HepG2 (cell line): ENCODE results near the gene FCER1G. TPM values are rescaled to one million over a fixed set of nuclear protein-coding genes. Genes with fewer than 3 reads are reported as not detected.
A peak's percentile ranks its signal among the peaks of the same experiment; 100 is the strongest.

Experiments used
- ATF1 ChIP-seq: IDR thresholded peaks from 2 replicates; pipeline ENCODE4 v1.6.1; 2016; ENCODE audit warnings: mild to moderate bottlenecking, control low read depth
- GTF2F1 ChIP-seq: fragments of 150-350 bp; IDR thresholded peaks from 2 replicates; pipeline ENCODE4 v1.6.1; 2014; ENCODE audit warnings: low read length
- KDM5B ChIP-seq: sonication (generic); formaldehyde crosslinking; IDR thresholded peaks from 2 replicates; pipeline ENCODE4 v1.4.0; 2020; ENCODE audit warnings: missing genetic modification reagents, mild to moderate bottlenecking, borderline replicate concordance
- YEATS4 ChIP-seq: sonication (generic); formaldehyde crosslinking; IDR thresholded peaks from 2 replicates; pipeline ENCODE4 v1.4.0; 2020; ENCODE audit warnings: missing genetic modification reagents, borderline replicate concordance
- ZNF253 ChIP-seq: sonication (generic); formaldehyde crosslinking; IDR thresholded peaks from 2 replicates; pipeline ENCODE4 v1.8.0; 2022; ENCODE audit warnings: mild to moderate bottlenecking, missing genetic modification reagents, borderline replicate concordance
- ZNF296 ChIP-seq: sonication (generic); formaldehyde crosslinking; conservative IDR thresholded peaks from 2 replicates; pipeline ENCODE4 v1.5.0; 2020; ENCODE audit warnings: mild to moderate bottlenecking, missing genetic modification reagents
- ZNF326 ChIP-seq: sonication (generic); formaldehyde crosslinking; IDR thresholded peaks from 2 replicates; pipeline ENCODE4 v1.4.0; 2020; ENCODE audit warnings: missing genetic modification reagents, borderline replicate concordance
- polyA plus RNA-seq, 8 experiments: library from polyadenylated mRNA; depleted of rRNA in 3 of 8; stranded (reverse) in 7 of 8; unstranded in 1 of 8; fragments of >200 nt; fragmentation: Illumina TruSeq in 4 of 8; extraction: Trizol in 4 of 8; gene quantifications; 2 replicates each; pipeline versions ENCODE4 v1.2.1 to v1.2.3, GENCODE V29; 2011 to 2016; ENCODE audit warnings: low read depth in 4 of 8, missing spikeins in 1 of 8, mixed read lengths in 1 of 8; ENCODE audit not compliant: insufficient read depth in 1 of 8
- total RNA-seq, 5 experiments: library from RNA; depleted of rRNA; stranded (reverse); fragments of >200 nt; fragmentation: Illumina TruSeq; extraction: Trizol; gene quantifications; 2 replicates each; pipeline ENCODE4 v1.2.3, GENCODE V29; 2016; ENCODE audit warnings: low read depth in 1 of 5
- TF ChIP-seq, protein P1 (sequence below): sonication (generic); formaldehyde crosslinking; IDR thresholded peaks from 2 replicates; pipeline ENCODE4 v1.4.0; 2020; ENCODE audit warnings: missing genetic modification reagents
- TF ChIP-seq, protein P2 (sequence below): sonication (generic); formaldehyde crosslinking; IDR thresholded peaks from 2 replicates; pipeline ENCODE4 v1.8.1; 2022; ENCODE audit warnings: low read depth, mild to moderate bottlenecking, missing genetic modification reagents
- TF ChIP-seq, protein P3 (sequence below): sonication (generic); formaldehyde crosslinking; IDR thresholded peaks from 2 replicates; pipeline ENCODE4 v1.8.1; 2022; ENCODE audit warnings: mild to moderate bottlenecking, missing genetic modification reagents
- TF ChIP-seq, protein P4 (sequence below): IDR thresholded peaks from 2 replicates; pipeline ENCODE4 v1.6.1; 2016; ENCODE audit warnings: low read depth
- TF ChIP-seq, protein P5 (sequence below): sonication (generic); formaldehyde crosslinking; IDR thresholded peaks from 2 replicates; pipeline ENCODE4 v1.5.0; 2020; ENCODE audit warnings: missing genetic modification reagents

FCER1G gene
- total and polyA plus RNA-seq, 2 of the 13 experiments (the other 11 are each of a cell fraction or from before 2014, with no cell fraction given) = 1.3 to 6.4 TPM

DNA sequence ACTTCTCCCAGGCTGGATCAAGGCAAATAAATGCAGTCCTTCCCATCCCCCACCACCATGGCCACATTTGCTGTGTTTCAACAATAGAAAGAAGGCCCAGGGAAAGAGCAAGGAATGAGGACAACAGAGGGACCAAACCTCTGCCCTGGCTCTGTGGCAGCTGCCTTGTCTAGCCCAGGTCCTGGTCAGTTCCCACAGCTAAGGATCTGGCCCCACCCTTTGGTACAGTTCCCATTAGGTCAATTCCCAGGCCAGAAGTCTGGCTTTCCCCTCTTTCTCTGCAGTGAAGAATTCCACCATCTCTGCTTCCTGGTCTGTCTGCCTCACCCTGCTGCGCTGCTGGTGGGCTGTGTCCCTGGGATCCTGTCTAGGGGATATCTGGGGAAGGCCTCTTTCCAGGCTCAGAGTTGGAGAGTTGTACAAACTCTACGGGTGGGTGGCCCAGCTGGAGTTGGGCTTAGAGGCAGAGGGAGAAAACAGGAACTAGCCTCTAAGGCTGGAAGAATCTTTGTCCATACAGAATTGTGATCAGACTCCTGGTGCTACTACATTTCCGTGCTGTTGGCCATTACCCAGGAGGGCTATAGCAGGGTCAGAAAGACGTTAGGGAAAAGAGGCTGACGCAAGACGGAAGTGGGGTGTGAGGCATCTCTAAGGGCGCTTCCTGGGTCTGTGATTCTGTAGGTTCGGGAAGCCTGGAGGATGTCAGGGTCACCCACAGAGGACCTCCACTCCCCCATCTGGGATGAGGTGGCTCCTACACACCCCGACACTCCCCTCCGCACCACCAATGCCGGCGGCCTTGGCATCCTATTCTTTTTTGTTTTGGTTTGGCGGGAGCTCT, 13.9 kb upstream of the FCER1G start (continued):
- no peak for TF ChIP-seq ZNF326 (CRISPR knock-in tag)
- TF ChIP-seq YEATS4 (CRISPR knock-in tag) = 0 out of 2 replicates have a peak, but pooled peaks have one; percentile 25
- TF ChIP-seq, protein P1, sequence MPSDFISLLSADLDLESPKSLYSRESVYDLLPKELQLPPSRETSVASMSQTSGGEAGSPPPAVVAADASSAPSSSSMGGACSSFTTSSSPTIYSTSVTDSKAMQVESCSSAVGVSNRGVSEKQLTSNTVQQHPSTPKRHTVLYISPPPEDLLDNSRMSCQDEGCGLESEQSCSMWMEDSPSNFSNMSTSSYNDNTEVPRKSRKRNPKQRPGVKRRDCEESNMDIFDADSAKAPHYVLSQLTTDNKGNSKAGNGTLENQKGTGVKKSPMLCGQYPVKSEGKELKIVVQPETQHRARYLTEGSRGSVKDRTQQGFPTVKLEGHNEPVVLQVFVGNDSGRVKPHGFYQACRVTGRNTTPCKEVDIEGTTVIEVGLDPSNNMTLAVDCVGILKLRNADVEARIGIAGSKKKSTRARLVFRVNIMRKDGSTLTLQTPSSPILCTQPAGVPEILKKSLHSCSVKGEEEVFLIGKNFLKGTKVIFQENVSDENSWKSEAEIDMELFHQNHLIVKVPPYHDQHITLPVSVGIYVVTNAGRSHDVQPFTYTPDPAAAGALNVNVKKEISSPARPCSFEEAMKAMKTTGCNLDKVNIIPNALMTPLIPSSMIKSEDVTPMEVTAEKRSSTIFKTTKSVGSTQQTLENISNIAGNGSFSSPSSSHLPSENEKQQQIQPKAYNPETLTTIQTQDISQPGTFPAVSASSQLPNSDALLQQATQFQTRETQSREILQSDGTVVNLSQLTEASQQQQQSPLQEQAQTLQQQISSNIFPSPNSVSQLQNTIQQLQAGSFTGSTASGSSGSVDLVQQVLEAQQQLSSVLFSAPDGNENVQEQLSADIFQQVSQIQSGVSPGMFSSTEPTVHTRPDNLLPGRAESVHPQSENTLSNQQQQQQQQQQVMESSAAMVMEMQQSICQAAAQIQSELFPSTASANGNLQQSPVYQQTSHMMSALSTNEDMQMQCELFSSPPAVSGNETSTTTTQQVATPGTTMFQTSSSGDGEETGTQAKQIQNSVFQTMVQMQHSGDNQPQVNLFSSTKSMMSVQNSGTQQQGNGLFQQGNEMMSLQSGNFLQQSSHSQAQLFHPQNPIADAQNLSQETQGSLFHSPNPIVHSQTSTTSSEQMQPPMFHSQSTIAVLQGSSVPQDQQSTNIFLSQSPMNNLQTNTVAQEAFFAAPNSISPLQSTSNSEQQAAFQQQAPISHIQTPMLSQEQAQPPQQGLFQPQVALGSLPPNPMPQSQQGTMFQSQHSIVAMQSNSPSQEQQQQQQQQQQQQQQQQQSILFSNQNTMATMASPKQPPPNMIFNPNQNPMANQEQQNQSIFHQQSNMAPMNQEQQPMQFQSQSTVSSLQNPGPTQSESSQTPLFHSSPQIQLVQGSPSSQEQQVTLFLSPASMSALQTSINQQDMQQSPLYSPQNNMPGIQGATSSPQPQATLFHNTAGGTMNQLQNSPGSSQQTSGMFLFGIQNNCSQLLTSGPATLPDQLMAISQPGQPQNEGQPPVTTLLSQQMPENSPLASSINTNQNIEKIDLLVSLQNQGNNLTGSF (CRISPR knock-in tag) = no peak
- TF ChIP-seq ATF1 (CRISPR knock-in tag) = no peak
- TF ChIP-seq, protein P2, sequence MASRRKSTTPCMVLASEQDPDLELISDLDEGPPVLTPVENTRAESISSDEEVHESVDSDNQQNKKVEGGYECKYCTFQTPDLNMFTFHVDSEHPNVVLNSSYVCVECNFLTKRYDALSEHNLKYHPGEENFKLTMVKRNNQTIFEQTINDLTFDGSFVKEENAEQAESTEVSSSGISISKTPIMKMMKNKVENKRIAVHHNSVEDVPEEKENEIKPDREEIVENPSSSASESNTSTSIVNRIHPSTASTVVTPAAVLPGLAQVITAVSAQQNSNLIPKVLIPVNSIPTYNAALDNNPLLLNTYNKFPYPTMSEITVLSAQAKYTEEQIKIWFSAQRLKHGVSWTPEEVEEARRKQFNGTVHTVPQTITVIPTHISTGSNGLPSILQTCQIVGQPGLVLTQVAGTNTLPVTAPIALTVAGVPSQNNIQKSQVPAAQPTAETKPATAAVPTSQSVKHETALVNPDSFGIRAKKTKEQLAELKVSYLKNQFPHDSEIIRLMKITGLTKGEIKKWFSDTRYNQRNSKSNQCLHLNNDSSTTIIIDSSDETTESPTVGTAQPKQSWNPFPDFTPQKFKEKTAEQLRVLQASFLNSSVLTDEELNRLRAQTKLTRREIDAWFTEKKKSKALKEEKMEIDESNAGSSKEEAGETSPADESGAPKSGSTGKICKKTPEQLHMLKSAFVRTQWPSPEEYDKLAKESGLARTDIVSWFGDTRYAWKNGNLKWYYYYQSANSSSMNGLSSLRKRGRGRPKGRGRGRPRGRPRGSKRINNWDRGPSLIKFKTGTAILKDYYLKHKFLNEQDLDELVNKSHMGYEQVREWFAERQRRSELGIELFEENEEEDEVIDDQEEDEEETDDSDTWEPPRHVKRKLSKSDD = no peak
- TF ChIP-seq KDM5B (CRISPR knock-in tag) = no peak
- TF ChIP-seq, protein P3, sequence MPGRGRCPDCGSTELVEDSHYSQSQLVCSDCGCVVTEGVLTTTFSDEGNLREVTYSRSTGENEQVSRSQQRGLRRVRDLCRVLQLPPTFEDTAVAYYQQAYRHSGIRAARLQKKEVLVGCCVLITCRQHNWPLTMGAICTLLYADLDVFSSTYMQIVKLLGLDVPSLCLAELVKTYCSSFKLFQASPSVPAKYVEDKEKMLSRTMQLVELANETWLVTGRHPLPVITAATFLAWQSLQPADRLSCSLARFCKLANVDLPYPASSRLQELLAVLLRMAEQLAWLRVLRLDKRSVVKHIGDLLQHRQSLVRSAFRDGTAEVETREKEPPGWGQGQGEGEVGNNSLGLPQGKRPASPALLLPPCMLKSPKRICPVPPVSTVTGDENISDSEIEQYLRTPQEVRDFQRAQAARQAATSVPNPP (CRISPR knock-in tag) = no peak
- TF ChIP-seq ZNF253 (CRISPR knock-in tag) = no peak
- no peak for TF ChIP-seq GTF2F1
- no peak for TF ChIP-seq ZNF296 (CRISPR knock-in tag)
- TF ChIP-seq, protein P4, sequence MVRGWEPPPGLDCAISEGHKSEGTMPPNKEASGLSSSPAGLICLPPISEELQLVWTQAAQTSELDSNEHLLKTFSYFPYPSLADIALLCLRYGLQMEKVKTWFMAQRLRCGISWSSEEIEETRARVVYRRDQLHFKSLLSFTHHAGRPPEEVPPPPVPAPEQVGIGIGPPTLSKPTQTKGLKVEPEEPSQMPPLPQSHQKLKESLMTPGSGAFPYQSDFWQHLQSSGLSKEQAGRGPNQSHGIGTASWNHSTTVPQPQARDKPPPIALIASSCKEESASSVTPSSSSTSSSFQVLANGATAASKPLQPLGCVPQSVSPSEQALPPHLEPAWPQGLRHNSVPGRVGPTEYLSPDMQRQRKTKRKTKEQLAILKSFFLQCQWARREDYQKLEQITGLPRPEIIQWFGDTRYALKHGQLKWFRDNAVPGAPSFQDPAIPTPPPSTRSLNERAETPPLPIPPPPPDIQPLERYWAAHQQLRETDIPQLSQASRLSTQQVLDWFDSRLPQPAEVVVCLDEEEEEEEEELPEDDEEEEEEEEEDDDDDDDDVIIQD = no peak
- TF ChIP-seq, protein P5, sequence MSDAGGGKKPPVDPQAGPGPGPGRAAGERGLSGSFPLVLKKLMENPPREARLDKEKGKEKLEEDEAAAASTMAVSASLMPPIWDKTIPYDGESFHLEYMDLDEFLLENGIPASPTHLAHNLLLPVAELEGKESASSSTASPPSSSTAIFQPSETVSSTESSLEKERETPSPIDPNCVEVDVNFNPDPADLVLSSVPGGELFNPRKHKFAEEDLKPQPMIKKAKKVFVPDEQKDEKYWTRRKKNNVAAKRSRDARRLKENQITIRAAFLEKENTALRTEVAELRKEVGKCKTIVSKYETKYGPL = no peak
